Activated naive CD8-positive, alpha-beta T cell treated with anti-CD3 and anti-CD28 coated beads, Interleukin-2, amount 10 ng/mL, durations not matched to agents 7 days and 5 days (primary cell): ENCODE results near the gene PUS10. TPM values are rescaled to one million over a fixed set of nuclear protein-coding genes. Genes with fewer than 3 reads are reported as not detected.
"Not testable (repeated sequence)": the region's sequence is repeated elsewhere in the genome, so short reads cannot be mapped to it uniquely, and the experiment has no call there.

Source experiments
- ATAC-seq: fragments of 150-1000 bp; cut with Tn5 transposase; one replicate; pipeline ENCODE4 v1.10.0; 2021; ENCODE audit warnings: low read depth, moderate library complexity
- POLR2A ChIA-PET: fragments of 350-600 bp; sonication (Branson Sonifier 250); formaldehyde crosslinking; loops from one replicate; lab custom pipeline; 2021; ENCODE audit warnings: antibody characterized with exemption; lab: Charles Lee
- DNase-seq: peaks from one replicate; pipeline ENCODE4 v3.0.0; 2021
- H3K27ac Mint-ChIP-seq: one replicate; pipeline ENCODE4 v1.8.0; 2022; ENCODE audit warnings: mild to moderate bottlenecking, mixed read lengths
- H3K27me3 Mint-ChIP-seq: one replicate; pipeline ENCODE4 v1.8.0; 2022; ENCODE audit warnings: mild to moderate bottlenecking, moderate library complexity, mixed read lengths
- H3K36me3 Mint-ChIP-seq: one replicate; pipeline ENCODE4 v1.8.0; 2021; ENCODE audit warnings: mild to moderate bottlenecking, mixed read lengths
- H3K4me1 Mint-ChIP-seq: one replicate; pipeline ENCODE4 v1.8.0; 2021; ENCODE audit warnings: mixed read lengths
- H3K4me3 Mint-ChIP-seq: one replicate; pipeline ENCODE4 v1.8.0; 2022; ENCODE audit warnings: mild to moderate bottlenecking, moderate library complexity, mixed read lengths
- H3K9me3 Mint-ChIP-seq: one replicate; pipeline ENCODE4 v1.8.0; 2021; ENCODE audit warnings: mixed read lengths
- total RNA-seq, 2 experiments: library from RNA; stranded (reverse); gene quantifications; one replicate each; pipeline ENCODE4 v1.2.3, GENCODE V29; 2021

PUS10 gene
- total RNA-seq, 2 experiments from 2014 or later = 8.0 to 10.6 TPM

GRCh38 chr2:60932061-60932460 is 86.0 kb downstream of the PUS10 start:
- peak overlapping the region; percentile 0 for H3K27ac Mint-ChIP-seq
- POLR2A ChIA-PET, DNase-seq, H3K9me3 Mint-ChIP-seq, H3K4me1 Mint-ChIP-seq, H3K4me3 Mint-ChIP-seq, H3K27me3 Mint-ChIP-seq, ATAC-seq: not testable (repeated sequence)
- H3K36me3 Mint-ChIP-seq = peaks cover 33% of the 10 kb centered on the region

GRCh38 chr2:60926741-60927552 is 91.1 kb downstream of the PUS10 start:
- peaks cover 12% of the 10 kb centered on the region for H3K4me1 Mint-ChIP-seq
- no peaks in the 10 kb centered on the region for H3K9me3 Mint-ChIP-seq
- no peak overlapping the region for H3K27ac Mint-ChIP-seq
- no peak overlapping the region for H3K4me3 Mint-ChIP-seq
- DNase-seq (no peak), ATAC-seq (no peak)
- H3K27me3 Mint-ChIP-seq = no peaks in the 10 kb centered on the region
- peaks cover 45% of the 10 kb centered on the region for H3K36me3 Mint-ChIP-seq
- POLR2A ChIA-PET = interaction anchor here (0.8 kb wide), 1 partner anchor 171 kb away, joined by 3 read pairs; the partner anchor contains the start of gene PAPOLG

- Mint-ChIP-seq H3K36me3 (peaks cover 44% of the 10 kb centered on the region), H3K4me3 (no peak overlapping the region), H3K27ac (no peak overlapping the region), H3K4me1 (peaks cover 12% of the 10 kb centered on the region), H3K9me3 (no peaks in the 10 kb centered on the region), H3K27me3 (no peaks in the 10 kb centered on the region)
- POLR2A ChIA-PET = no interaction called here
- DNase-seq (no peak), ATAC-seq (no peak)
These were observed 91.9 kb downstream of the PUS10 start for GRCh38 chr2:60925994-60926740.

DNA sequence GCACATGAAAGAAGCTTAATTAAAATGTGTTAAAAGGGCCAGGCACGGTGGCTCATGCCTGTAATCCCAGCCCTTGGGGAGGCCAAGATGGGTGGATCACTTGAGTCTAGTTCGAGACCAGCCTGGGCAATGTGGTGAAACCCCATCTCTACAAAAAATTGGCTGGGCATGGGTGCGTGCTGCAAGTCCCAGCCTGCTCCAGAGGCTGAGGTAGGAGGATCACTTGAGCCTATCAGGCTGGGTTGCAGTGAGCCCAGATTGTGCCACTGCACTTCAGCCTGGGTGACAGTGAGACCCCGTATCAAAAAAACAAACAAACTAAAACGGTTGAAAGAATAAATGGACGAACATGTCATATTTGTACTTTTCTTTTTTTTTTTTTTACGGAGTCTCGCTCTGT is 110.7 kb downstream of the PUS10 start:
- DNase-seq (no peak), ATAC-seq (no peak)
- POLR2A ChIA-PET = interaction anchor here (0.7 kb wide), 1 partner anchor 47 kb away, joined by 3 read pairs; no protein-coding TSS in a partner anchor
- Mint-ChIP-seq H3K36me3 (peaks cover 28% of the 10 kb centered on the region), H3K4me1 (peaks cover 4% of the 10 kb centered on the region), H3K4me3 (no peak overlapping the region), H3K27ac (no peak overlapping the region), H3K27me3 (no peaks in the 10 kb centered on the region), H3K9me3 (no peaks in the 10 kb centered on the region)

- Mint-ChIP-seq H3K27ac (no peak overlapping the region), H3K9me3 (no peaks in the 10 kb centered on the region), H3K4me1 (peaks cover 4% of the 10 kb centered on the region), H3K27me3 (no peaks in the 10 kb centered on the region), H3K4me3 (no peak overlapping the region), H3K36me3 (peaks cover 29% of the 10 kb centered on the region)
- DNase-seq = no peak
- ATAC-seq = no peak
- POLR2A ChIA-PET = no interaction called here
These were observed 111.7 kb downstream of the PUS10 start for GRCh38 chr2:60906395-60906794.

DNA sequence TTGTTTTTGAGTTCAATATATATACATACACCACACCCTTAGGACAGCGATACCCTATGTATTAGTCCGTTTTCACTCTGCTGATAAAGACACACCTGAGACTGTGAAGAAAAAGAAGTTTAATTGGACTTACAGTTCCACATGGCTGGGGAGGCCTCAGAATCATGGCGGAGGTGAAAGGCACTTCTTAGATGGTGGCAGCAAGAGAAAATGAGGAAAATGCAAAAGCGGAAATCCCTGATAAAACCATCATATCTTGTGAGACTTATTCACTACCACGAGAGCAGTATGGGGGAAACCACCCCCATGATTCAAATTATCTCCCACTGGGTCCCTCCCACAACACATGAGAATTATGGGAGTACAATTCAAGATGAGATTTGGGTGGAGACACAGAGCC is 112.2 kb downstream of the PUS10 start:
- H3K36me3 Mint-ChIP-seq = peaks cover 28% of the 10 kb centered on the region
- H3K4me3 Mint-ChIP-seq, ATAC-seq, H3K27ac Mint-ChIP-seq, H3K9me3 Mint-ChIP-seq, POLR2A ChIA-PET, DNase-seq, H3K4me1 Mint-ChIP-seq, H3K27me3 Mint-ChIP-seq: not testable (repeated sequence)

GRCh38 chr2:60901296-60901695 is 116.8 kb downstream of the PUS10 start:
- POLR2A ChIA-PET, H3K9me3 Mint-ChIP-seq, H3K4me3 Mint-ChIP-seq, DNase-seq, H3K27ac Mint-ChIP-seq, H3K4me1 Mint-ChIP-seq, H3K27me3 Mint-ChIP-seq, ATAC-seq: not testable (repeated sequence)
- peaks cover 31% of the 10 kb centered on the region for H3K36me3 Mint-ChIP-seq

- H3K27ac Mint-ChIP-seq = no peak overlapping the region
- H3K4me3 Mint-ChIP-seq = no peak overlapping the region
- H3K36me3 Mint-ChIP-seq = peaks cover 27% of the 10 kb centered on the region
- ATAC-seq (no peak), DNase-seq (no peak)
- H3K9me3 Mint-ChIP-seq = no peaks in the 10 kb centered on the region
- H3K4me1 Mint-ChIP-seq = peaks cover 4% of the 10 kb centered on the region
- POLR2A ChIA-PET = no interaction called here
- no peaks in the 10 kb centered on the region for H3K27me3 Mint-ChIP-seq
These were observed 118.2 kb downstream of the PUS10 start for GRCh38 chr2:60899892-60900249.

- ATAC-seq (no peak), DNase-seq (no peak)
- peaks cover 4% of the 10 kb centered on the region for H3K4me1 Mint-ChIP-seq
- no peak overlapping the region for H3K27ac Mint-ChIP-seq
- POLR2A ChIA-PET = interaction anchor here (0.7 kb wide), 1 partner anchor 42 kb away, joined by 3 read pairs; no protein-coding TSS in a partner anchor
- H3K27me3 Mint-ChIP-seq = no peaks in the 10 kb centered on the region
- H3K4me3 Mint-ChIP-seq = no peak overlapping the region
- no peaks in the 10 kb centered on the region for H3K9me3 Mint-ChIP-seq
- peaks cover 29% of the 10 kb centered on the region for H3K36me3 Mint-ChIP-seq
These were observed 118.7 kb downstream of the PUS10 start for GRCh38 chr2:60899230-60899891.

GRCh38 chr2:60898567-60898966 is 119.5 kb downstream of the PUS10 start:
- peaks cover 6% of the 10 kb centered on the region for H3K4me1 Mint-ChIP-seq
- no peak overlapping the region for H3K27ac Mint-ChIP-seq
- no peaks in the 10 kb centered on the region for H3K27me3 Mint-ChIP-seq
- POLR2A ChIA-PET = interaction anchor here (0.7 kb wide), 1 partner anchor 43 kb away, joined by 3 read pairs; no protein-coding TSS in a partner anchor
- H3K36me3 Mint-ChIP-seq = peaks cover 33% of the 10 kb centered on the region
- no peak for DNase-seq
- H3K9me3 Mint-ChIP-seq = no peaks in the 10 kb centered on the region
- H3K4me3 Mint-ChIP-seq = no peak overlapping the region
- no peak for ATAC-seq

Other genes with a start within 250 kb of the PUS10 start
- 10 to 100 TPM; 27.9 to 28.8 TPM for gene REL, start 136.7 kb downstream of the PUS10 start, total RNA-seq
- 10 to 100 TPM; 16.5 to 20.1 TPM for gene PEX13, start 535 bp downstream of the PUS10 start, total RNA-seq
- 1 to 10 TPM; 5.8 to 7.0 TPM for gene SANBR, start 47.6 kb upstream of the PUS10 start, total RNA-seq
- gene C2orf74, start 143.9 kb upstream of the PUS10 start, total RNA-seq = 10 to 100 TPM in 1 of 2 experiments, 1 to 10 TPM in 1; 7.6 to 16.1 TPM